ENCODE data around the gene RBM33. TPM values are rescaled to one million over a fixed set of nuclear protein-coding genes. Genes with fewer than 3 reads are reported as not detected.

The RBM33 gene
- total and polyA plus RNA-seq, 2 of the 13 experiments (the other 11 are each of a cell fraction or from before 2014, with no cell fraction given): 12.4 to 28.9 TPM

GRCh38 chr7:155644178-155644970 is at the start of gene RBM33 (continued):
- no peak for TF ChIP-seq ZNF383 (CRISPR knock-in tag; IDR thresholded peaks at IDR 0.05; ENCODE audit: borderline replicate concordance)
- peak; percentile 89 for TF ChIP-seq ZNF777 (CRISPR knock-in tag; IDR thresholded peaks at IDR 0.05)
- TF ChIP-seq KLF6 (CRISPR knock-in tag; IDR thresholded peaks at IDR 0.05): peak; percentile 66
- peak; percentile 20; the same call in 1 of the 2 replicates for TF ChIP-seq MLXIP (CRISPR knock-in tag; IDR thresholded peaks at IDR 0.05; ENCODE audit: borderline replicate concordance)
- TF ChIP-seq, protein P1, sequence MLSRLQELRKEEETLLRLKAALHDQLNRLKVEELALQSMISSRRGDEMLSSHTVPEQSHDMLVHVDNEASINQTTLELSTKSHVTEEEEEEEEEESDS (CRISPR knock-in tag; IDR thresholded peaks at IDR 0.05; ENCODE audit: borderline replicate concordance): no peak
- TF ChIP-seq, protein P2, sequence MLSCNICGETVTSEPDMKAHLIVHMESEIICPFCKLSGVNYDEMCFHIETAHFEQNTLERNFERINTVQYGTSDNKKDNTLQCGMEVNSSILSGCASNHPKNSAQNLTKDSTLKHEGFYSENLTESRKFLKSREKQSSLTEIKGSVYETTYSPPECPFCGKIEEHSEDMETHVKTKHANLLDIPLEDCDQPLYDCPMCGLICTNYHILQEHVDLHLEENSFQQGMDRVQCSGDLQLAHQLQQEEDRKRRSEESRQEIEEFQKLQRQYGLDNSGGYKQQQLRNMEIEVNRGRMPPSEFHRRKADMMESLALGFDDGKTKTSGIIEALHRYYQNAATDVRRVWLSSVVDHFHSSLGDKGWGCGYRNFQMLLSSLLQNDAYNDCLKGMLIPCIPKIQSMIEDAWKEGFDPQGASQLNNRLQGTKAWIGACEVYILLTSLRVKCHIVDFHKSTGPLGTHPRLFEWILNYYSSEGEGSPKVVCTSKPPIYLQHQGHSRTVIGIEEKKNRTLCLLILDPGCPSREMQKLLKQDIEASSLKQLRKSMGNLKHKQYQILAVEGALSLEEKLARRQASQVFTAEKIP (CRISPR knock-in tag; IDR thresholded peaks at IDR 0.05; ENCODE audit: borderline replicate concordance): no peak
- peak; percentile 70; the same call in 1 of the 2 replicates for TF ChIP-seq ZBTB7A (CRISPR knock-in tag; IDR thresholded peaks at IDR 0.05)
- TF ChIP-seq, protein P3, sequence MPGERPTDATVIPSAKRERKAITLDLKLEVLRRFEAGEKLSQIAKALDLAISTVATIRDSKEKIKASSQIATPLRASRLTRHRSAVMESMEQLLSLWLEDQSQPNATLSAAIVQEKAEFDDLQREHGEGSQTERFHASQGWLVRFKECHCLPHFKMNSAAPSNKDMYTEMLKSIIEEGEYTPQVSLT (CRISPR knock-in tag; IDR thresholded peaks at IDR 0.05; ENCODE audit: borderline replicate concordance, low read depth): no peak
- TF ChIP-seq, protein P4, sequence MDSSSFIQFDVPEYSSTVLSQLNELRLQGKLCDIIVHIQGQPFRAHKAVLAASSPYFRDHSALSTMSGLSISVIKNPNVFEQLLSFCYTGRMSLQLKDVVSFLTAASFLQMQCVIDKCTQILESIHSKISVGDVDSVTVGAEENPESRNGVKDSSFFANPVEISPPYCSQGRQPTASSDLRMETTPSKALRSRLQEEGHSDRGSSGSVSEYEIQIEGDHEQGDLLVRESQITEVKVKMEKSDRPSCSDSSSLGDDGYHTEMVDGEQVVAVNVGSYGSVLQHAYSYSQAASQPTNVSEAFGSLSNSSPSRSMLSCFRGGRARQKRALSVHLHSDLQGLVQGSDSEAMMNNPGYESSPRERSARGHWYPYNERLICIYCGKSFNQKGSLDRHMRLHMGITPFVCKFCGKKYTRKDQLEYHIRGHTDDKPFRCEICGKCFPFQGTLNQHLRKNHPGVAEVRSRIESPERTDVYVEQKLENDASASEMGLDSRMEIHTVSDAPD (CRISPR knock-in tag; IDR thresholded peaks at IDR 0.05): 0 out of 2 replicates have a peak, but pooled peaks have one; percentile 44
- TF ChIP-seq ARID2 (CRISPR knock-in tag; IDR thresholded peaks at IDR 0.05; ENCODE audit: borderline replicate concordance): peak; percentile 64; the same call in 1 of the 2 replicates
- TF ChIP-seq NFE2 (CRISPR knock-in tag; IDR thresholded peaks at IDR 0.05): no peak
